HUES64 (cell line): Measurements from ENCODE around the gene MAP3K5.
"Not testable (repeated sequence)": the region's sequence is repeated elsewhere in the genome, so short reads cannot be mapped to it uniquely, and the experiment has no call there.

ENCODE experiments used
- H3K27ac ChIP-seq: 2 replicates; pipeline ENCODE4 v1.7.0; 2013; ENCODE audit warnings: low read depth, low read length, inconsistent platforms
- H3K27me3 ChIP-seq: 2 replicates; pipeline ENCODE4 v1.6.1; 2013; ENCODE audit warnings: mild to moderate bottlenecking, low read length; ENCODE audit not compliant: insufficient read depth
- H3K36me3 ChIP-seq: 2 replicates; pipeline ENCODE4 v1.6.1; 2013; ENCODE audit warnings: mild to moderate bottlenecking, low read length; ENCODE audit not compliant: insufficient read depth
- H3K4me1 ChIP-seq: 2 replicates; pipeline ENCODE4 v1.6.1; 2013; ENCODE audit warnings: mild to moderate bottlenecking, low read length, moderate library complexity; ENCODE audit not compliant: insufficient read depth
- H3K4me3 ChIP-seq: 2 replicates; pipeline ENCODE4 v1.5.1; 2013; ENCODE audit warnings: mild to moderate bottlenecking, low read length, moderate library complexity
- H3K9ac ChIP-seq: 2 replicates; pipeline ENCODE4 v1.6.1; 2013; ENCODE audit warnings: mild to moderate bottlenecking, low read depth, low read length
- H3K9me3 ChIP-seq: 2 replicates; pipeline ENCODE4 v1.6.1; 2013; ENCODE audit warnings: low read depth, low read length; ENCODE audit not compliant: insufficient read depth
- WGBS: fragments of 150-250, 120-280 bp; methylation state at CpG from one replicate; pipeline ENCODE4 v1.1.7; 2013; ENCODE audit warnings: missing lambda C conversion rate; 5-methylcytosine and 5-hydroxymethylcytosine counted together

The MAP3K5 gene

DNA sequence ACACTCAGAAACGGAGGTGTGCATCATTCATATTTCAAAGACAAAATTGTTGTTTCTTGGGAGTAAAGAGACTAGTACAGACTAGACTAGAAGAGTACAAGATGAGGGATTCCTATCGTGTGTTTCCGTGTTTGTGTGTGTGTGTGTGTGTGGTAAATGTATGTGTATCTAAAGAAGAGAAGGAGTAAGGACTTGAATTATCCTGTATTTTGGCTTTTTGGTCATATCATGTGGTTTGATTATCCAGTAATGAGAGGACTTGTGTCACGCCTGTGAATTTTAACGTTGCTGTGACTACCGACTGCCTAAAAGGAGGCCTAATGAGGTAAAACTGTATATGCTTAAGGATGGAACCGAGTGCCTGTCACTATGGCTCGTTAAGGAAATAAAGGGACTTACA, 197.6 kb downstream of the MAP3K5 start:
- 92% methylated on average over 8 of the region's 8 CpGs for WGBS
- no peak overlapping the region for H3K27ac ChIP-seq

DNA sequence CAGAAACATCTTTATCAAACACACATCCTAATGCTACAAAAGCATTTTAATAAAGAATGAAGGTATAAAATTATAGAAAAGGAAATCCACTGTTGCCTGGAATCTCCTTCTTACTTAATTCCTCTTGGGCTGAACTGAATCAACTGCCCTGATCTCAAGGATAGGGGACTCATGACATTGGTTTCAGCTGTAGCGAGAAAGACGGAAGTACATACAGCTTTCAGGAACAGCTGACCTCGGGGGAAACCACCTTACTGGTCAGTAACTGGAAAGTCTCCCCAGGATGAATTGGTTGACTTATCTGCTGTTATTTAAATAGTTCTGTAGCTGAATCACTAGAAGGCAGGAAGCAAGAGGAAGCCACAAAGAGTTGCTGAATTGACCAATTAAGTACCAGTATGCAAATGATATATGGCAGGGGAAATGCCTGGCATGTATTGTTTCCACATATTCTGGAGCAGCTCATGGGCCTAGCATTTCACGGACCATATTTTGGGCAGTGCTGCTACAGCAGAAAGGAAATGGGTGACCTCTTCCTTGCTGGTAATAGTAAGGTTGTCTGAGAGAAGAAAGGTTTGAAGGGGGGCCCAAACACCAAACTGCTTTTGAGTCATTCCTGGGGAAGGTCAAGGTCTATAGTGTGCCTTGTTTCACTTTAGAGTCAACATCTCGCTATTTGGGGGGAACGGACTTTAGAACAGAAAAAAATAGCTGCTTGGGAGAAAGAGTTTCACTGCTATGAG, 198.4 kb downstream of the MAP3K5 start:
- WGBS, result 88% methylated on average over 6 of the region's 6 CpGs
- Histone ChIP-seq H3K9me3 (no peaks in the 10 kb centered on the region; the same call in 1 of the 2 replicates), H3K4me1 (peaks cover 29% of the 10 kb centered on the region), H3K27ac (no peak overlapping the region; the same call in 1 of the 2 replicates), H3K27me3 (no peaks in the 10 kb centered on the region), H3K4me3 (no peak overlapping the region), H3K36me3 (no peaks in the 10 kb centered on the region), H3K9ac (no peak overlapping the region)

More for the DNA sequence above, 197.6 kb downstream of the MAP3K5 start:
- no peaks in the 10 kb centered on the region for H3K36me3 ChIP-seq
- H3K4me1 ChIP-seq, result peaks cover 27% of the 10 kb centered on the region
- no peaks in the 10 kb centered on the region; the same call in 1 of the 2 replicates for H3K9me3 ChIP-seq
- no peak overlapping the region for H3K9ac ChIP-seq
- no peak overlapping the region for H3K4me3 ChIP-seq
- H3K27me3 ChIP-seq, result no peaks in the 10 kb centered on the region

DNA sequence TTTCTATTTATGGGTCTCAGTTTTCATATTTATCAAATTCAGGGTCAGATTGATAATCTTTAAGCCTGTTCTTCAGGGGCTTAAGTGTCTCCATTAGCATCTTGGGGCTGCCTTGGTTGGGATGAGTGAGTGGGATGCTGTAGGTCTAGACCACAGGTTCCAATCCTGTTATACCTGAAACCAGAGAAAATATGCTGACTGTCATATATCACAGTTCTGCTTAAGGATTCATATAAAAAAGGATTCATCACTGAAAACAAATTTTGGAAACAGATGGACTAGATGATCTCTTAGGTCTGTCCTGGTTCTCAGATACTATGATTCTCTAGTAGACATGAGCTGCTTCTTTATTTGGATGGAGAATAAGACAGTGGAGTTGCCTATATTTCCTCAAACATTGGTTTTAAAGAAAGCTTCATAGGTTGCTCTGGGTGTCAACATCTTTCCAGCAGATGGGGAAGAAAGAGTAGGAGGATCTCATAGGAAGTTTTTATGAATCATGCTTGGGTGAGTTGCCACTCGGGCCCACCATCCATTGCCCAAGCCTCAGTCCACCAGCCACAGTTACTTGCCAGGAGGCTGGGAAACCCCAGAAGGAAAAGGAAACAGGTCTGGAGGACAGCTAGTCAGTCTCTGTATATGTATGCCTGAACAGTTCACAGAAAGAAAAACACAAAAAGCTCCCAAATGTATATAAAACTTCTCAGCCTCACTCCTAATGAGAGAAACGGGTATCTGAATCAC, 199.2 kb downstream of the MAP3K5 start:
- WGBS, result 94% methylated on average over 2 of the region's 2 CpGs

DNA sequence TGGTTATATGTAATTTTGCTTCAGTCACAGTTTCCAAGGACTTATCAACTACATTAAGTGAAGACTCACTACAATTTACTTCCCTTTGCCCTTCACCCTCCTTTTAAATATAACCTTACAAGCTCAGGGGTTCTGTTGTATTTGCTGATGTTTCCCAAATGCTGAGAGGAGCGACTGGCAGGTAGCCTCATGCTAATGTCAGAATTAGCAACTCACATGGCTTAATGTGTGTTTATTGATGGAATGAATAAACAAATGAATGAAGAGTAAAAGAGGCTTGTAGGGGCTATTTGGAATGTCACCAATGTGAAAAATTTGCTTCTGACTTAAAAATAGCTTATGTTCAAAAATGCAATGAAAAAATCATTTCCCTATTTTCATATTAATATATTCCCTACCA, 200.7 kb downstream of the MAP3K5 start:
- Histone ChIP-seq H3K9me3 (no peaks in the 10 kb centered on the region; the same call in 1 of the 2 replicates), H3K4me3 (no peak overlapping the region), H3K27me3 (no peaks in the 10 kb centered on the region), H3K4me1 (peaks cover 34% of the 10 kb centered on the region), H3K9ac (no peak overlapping the region), H3K36me3 (no peaks in the 10 kb centered on the region), H3K27ac (peak overlapping the region; percentile 66; the same call in 1 of the 2 replicates)
- WGBS, result 8% methylated on average over 1 of the region's 1 CpG

More for the DNA sequence above, 199.2 kb downstream of the MAP3K5 start:
- Histone ChIP-seq H3K27me3 (no peaks in the 10 kb centered on the region), H3K9ac (no peak overlapping the region), H3K4me1 (peaks cover 34% of the 10 kb centered on the region), H3K9me3 (no peaks in the 10 kb centered on the region; the same call in 1 of the 2 replicates), H3K27ac (no peak overlapping the region), H3K36me3 (no peaks in the 10 kb centered on the region), H3K4me3 (no peak overlapping the region)

DNA sequence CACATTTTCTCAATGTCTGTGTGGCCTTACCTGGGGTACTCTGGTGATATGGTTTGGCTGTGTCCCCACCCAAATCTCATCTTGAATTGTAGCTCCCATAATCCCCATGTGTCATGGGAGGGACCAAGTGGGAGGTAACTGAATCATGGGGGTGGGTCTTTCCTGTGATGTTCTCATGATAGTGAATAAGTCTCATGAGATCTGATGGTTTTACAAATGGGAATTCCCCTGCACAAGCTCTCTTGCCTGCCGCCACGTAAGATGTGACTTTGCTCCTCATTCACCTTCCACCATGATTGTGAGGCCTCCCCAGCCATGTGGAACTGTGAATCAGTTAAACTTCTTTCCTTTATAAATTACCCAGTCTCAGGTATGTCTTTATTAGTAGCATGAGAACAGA, 201.4 kb downstream of the MAP3K5 start:
- H3K36me3 ChIP-seq, H3K4me3 ChIP-seq, H3K27me3 ChIP-seq, H3K9me3 ChIP-seq, H3K27ac ChIP-seq, H3K9ac ChIP-seq: not testable (repeated sequence)
- H3K4me1 ChIP-seq, result peaks cover 34% of the 10 kb centered on the region
- WGBS, result 96% methylated on average over 2 of the region's 2 CpGs

DNA sequence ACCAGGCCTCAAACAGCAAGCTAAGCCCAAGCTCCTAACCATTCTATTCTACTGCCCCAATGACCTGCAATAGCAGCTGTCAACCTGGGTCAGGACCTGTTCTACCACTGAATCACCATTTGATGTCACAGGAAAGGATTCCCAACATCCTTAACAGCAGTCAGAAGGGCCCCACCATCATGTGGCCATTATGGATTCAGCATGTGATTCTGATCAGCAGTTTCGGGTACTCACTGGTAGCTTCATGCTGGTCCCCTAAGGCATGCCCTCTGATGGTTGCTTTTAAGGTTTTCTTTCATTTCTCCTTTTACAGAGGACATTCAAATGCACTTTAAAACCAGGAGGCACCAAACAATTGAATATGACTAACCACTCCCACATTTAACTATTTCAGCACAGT, 204.8 kb downstream of the MAP3K5 start:
- Histone ChIP-seq H3K36me3 (no peaks in the 10 kb centered on the region), H3K4me1 (peaks cover 21% of the 10 kb centered on the region), H3K27me3 (no peaks in the 10 kb centered on the region), H3K27ac (no peak overlapping the region), H3K4me3 (no peak overlapping the region), H3K9me3 (no peaks in the 10 kb centered on the region; the same call in 1 of the 2 replicates), H3K9ac (no peak overlapping the region)
- 92% methylated on average over 1 of the region's 1 CpG for WGBS

DNA sequence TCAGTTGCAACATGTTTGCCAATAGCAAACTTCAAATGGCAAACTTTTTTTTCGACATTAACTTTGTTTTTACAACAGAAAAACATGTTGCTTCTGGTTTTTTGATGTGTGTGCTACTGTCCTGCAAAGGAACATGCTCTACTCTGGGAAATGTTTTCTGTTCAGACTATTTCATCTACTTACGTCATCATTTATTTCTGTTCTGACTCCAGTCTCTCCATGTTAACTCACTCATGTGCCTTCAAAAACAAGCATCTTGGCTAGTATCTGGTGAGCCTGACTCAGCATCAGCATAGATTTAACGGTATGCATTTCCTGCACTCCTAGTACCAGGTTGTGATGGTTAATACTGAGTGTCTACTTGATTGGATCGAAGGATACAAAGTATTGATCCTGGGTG, 206.0 kb downstream of the MAP3K5 start:
- H3K9me3 ChIP-seq, result no peaks in the 10 kb centered on the region; the same call in 1 of the 2 replicates
- H3K27me3 ChIP-seq, result no peaks in the 10 kb centered on the region
- H3K36me3 ChIP-seq, result no peaks in the 10 kb centered on the region
- H3K4me1 ChIP-seq, result peaks cover 11% of the 10 kb centered on the region; the same call in 1 of the 2 replicates
- 74% methylated on average over 4 of the region's 4 CpGs for WGBS
- no peak overlapping the region for H3K27ac ChIP-seq
- H3K9ac ChIP-seq, result no peak overlapping the region
- no peak overlapping the region for H3K4me3 ChIP-seq

DNA sequence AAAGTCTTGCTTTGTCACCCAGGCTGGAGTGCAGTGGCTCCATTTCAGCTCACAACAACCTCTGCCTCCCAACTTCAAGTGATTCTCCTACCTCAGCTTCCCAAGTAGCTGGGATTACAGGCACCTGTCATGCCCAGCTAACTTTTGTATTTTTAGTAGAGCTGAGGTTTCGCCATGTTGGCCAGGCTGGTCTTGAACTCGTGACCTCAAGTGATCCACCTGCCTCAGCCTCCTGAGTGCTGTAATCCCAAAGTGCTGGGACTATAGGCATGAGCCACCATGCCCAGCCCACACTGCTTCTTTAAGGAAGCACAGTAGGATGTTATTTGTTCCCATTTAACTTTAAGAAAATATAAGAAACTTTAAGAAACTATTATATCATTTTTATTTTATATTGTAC, 206.8 kb downstream of the MAP3K5 start:
- H3K9me3 ChIP-seq, result not testable (repeated sequence)

DNA sequence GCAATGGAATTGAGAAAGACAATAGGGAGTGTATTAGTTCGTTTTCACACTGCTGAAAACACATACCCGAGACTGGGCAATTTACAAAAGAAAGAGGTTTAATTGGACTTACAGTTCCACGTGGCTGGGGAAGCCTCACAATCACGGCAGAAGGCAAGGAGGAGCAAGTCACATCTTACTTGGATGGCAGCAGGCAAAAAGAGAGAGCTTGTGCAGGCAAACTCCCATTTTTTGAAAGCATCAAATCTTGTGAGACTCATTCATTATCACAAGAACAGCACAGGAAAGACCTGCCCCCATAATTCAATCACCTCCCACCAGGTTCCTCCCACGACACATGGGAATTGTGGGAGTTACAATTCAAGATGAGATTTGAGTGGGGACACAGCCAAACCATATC, 208.0 kb downstream of the MAP3K5 start:
- not testable (repeated sequence) for H3K4me3 ChIP-seq, H3K9me3 ChIP-seq, H3K9ac ChIP-seq, H3K27ac ChIP-seq, H3K36me3 ChIP-seq, H3K27me3 ChIP-seq, H3K4me1 ChIP-seq
- 84% methylated on average over 4 of the region's 5 CpGs for WGBS

More for the DNA sequence above, 206.8 kb downstream of the MAP3K5 start:
- H3K4me3 ChIP-seq, H3K27ac ChIP-seq, H3K36me3 ChIP-seq, H3K27me3 ChIP-seq, H3K9ac ChIP-seq, H3K4me1 ChIP-seq: not testable (repeated sequence)
- 95% methylated on average over 2 of the region's 2 CpGs for WGBS

DNA sequence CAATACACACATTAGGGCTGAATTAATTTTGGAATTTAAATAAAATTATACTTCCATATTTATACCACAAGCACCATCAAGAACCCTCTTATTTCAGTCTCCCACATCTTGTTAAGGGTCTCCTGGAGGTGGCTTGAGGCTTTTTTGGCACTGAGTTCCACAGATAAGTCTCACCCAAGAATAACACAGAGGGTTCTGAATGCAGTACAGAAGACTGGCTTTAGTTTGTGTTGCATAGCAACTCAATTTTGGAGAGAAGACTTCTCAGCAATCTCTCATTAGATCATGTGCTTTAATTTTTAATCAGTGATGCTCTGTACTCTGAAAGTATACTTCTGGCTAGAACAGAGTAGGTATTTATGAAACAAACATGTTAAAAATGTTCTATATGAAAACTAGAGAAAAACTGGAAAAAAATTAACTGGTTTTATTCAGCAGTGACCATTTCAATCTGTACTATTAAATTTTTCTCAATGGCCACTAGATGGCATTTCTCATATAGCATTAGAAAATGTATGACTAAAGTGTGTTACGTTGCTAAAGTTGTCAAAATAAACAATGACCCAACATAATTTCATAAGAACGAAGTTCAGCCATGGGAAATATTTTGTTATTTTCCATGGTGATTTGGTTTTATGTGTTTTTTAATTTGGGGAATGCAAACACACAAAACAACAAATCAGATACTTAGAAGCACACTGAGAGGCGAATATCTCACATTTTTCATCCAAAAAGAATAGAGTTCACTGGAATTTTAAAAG, 209.4 kb downstream of the MAP3K5 start:
- Histone ChIP-seq H3K4me3 (no peak overlapping the region), H3K9ac (no peak overlapping the region), H3K9me3 (no peaks in the 10 kb centered on the region), H3K36me3 (no peaks in the 10 kb centered on the region), H3K4me1 (no peaks in the 10 kb centered on the region), H3K27ac (no peak overlapping the region), H3K27me3 (no peaks in the 10 kb centered on the region)
- WGBS, result no CpG with 5 or more reads among the region's 3 CpGs

DNA sequence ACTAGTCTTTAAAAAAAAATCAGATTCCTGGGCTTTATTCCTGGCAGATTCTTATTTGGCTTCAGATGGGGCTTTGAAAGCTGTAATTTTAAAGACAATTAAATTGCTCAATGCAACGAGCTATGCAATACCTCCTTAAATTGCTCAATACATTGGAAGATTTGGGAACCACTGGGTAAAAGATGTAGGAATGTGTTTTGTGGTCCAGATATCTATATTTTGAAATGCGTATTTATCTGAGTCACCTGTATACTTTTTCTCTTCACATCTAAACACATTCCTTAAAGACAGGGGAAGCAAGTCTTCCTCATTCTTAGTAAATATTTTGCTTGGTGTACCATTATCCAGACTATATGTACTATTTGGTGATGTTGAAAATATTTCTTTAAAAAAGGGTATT, 212.5 kb downstream of the MAP3K5 start:
- Histone ChIP-seq H3K4me3 (no peak overlapping the region), H3K27me3 (no peaks in the 10 kb centered on the region), H3K9ac (no peak overlapping the region), H3K27ac (no peak overlapping the region), H3K36me3 (no peaks in the 10 kb centered on the region), H3K4me1 (no peaks in the 10 kb centered on the region), H3K9me3 (no peaks in the 10 kb centered on the region)
- WGBS, result no CpG with 5 or more reads among the region's 2 CpGs
